GM12875 (cell line): ENCODE results near the gene NPTX1.

ENCODE experiments used
- H3K4me3 ChIP-seq: one replicate; pipeline ENCODE4 v1.5.1; 2011; ENCODE audit warnings: low read depth, low read length, control low read depth
- CTCF ChIP-seq: IDR thresholded peaks from 2 replicates; pipeline ENCODE4 v1.5.1; 2011; ENCODE audit warnings: low read depth, mild to moderate bottlenecking, control low read depth, inconsistent platforms, low read length, moderate library complexity, borderline replicate concordance; ENCODE audit not compliant: insufficient read depth

The NPTX1 gene

GRCh38 chr17:80477647-80478478 is 1.5 kb upstream of the NPTX1 start:
- TF ChIP-seq CTCF = peak; percentile 32; the same call in 1 of the 2 replicates
- no peak overlapping the region for H3K4me3 ChIP-seq

GRCh38 chr17:80476877-80477646 is 655 bp upstream of the NPTX1 start:
- no peak overlapping the region for H3K4me3 ChIP-seq
- TF ChIP-seq CTCF = no peak

GRCh38 chr17:80474961-80475909 is 1.2 kb downstream of the NPTX1 start:
- TF ChIP-seq CTCF = no peak

GRCh38 chr17:80474231-80474960 is 2.0 kb downstream of the NPTX1 start:
- TF ChIP-seq CTCF = no peak
- H3K4me3 ChIP-seq = no peak overlapping the region

More at GRCh38 chr17:80474961-80475909, 1.2 kb downstream of the NPTX1 start:
- no peak overlapping the region for H3K4me3 ChIP-seq

DNA sequence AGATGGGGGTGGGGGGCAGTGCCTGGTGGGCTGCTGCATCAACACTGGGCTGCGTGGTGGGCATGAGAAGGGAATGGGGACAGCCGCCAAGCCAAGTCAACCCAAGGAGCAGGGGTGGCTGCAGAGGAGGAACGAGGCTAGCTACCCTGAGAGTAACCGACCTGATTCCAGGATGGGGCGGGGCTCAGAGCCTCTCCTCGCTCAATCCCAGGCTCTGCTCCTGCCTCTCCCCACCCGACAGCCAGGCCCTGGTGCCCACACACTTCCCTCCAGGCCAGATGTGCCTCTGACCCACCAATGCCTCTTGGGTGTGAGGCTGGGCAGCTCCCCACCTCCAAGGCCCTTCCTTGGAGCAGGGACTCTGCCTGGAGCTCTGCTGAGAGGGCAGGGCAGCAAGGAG is 2.7 kb downstream of the NPTX1 start:
- no peak overlapping the region for H3K4me3 ChIP-seq
- TF ChIP-seq CTCF = no peak

DNA sequence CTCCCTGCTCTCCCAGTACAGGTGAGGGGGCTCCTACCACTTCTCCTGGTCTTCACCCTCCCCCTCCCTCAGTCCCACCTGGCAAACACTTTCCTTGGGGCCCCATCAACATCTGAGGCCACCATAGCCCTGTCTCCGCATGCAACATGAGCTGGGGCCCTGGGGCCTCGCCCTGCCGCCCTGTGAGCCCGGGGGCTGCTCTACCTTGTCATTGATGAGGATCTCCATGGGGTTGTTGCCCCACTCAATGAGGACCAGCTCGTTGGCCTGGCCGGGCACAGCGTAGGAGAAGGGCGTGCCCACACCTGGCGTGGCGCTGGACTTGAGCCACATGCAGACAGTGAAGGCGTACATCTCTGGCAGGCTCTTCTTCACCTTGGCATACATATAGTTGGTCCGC is 3.4 kb downstream of the NPTX1 start:
- TF ChIP-seq CTCF = no peak
- no peak overlapping the region for H3K4me3 ChIP-seq
